Parathyroid adenoma (tissue), 2 donors: Measurements from ENCODE around the gene SHC3.

Experiments used
- H2AFZ ChIP-seq: fragments of 300-600 bp; sonication (generic); one replicate; pipeline ENCODE4 v1.7.0; 2017; ENCODE audit warnings: antibody characterized with exemption, mild to moderate bottlenecking
- H3K27ac ChIP-seq: fragments of 300-600 bp; sonication (generic); one replicate; pipeline ENCODE4 v1.7.0; 2017
- H3K27me3 ChIP-seq: fragments of 300-600 bp; sonication (generic); one replicate; pipeline ENCODE4 v1.7.0; 2017; ENCODE audit warnings: low read length; ENCODE audit not compliant: control insufficient read depth, insufficient read depth
- H3K36me3 ChIP-seq: fragments of 300-600 bp; sonication (generic); one replicate; pipeline ENCODE4 v1.7.0; 2017; ENCODE audit warnings: low read length; ENCODE audit not compliant: control insufficient read depth, insufficient read depth
- H3K4me1 ChIP-seq: fragments of 300-600 bp; sonication (generic); one replicate; pipeline ENCODE4 v1.7.0; 2017; ENCODE audit warnings: control low read depth
- H3K4me2 ChIP-seq: fragments of 300-600 bp; sonication (generic); one replicate; pipeline ENCODE4 v1.7.0; 2017; ENCODE audit warnings: low read length
- H3K4me3 ChIP-seq: fragments of 300-600 bp; sonication (generic); one replicate; pipeline ENCODE4 v1.7.0; 2017; ENCODE audit warnings: low read depth, low read length
- H3K79me2 ChIP-seq: fragments of 300-600 bp; sonication (generic); one replicate; pipeline ENCODE4 v1.7.0; 2017; ENCODE audit warnings: control low read depth
- H3K9ac ChIP-seq: fragments of 300-600 bp; sonication (generic); one replicate; pipeline ENCODE4 v1.7.0; 2017; ENCODE audit warnings: mild to moderate bottlenecking
- H3K9me3 ChIP-seq: fragments of 300-600 bp; sonication (generic); one replicate; pipeline ENCODE4 v1.7.0; 2017; ENCODE audit warnings: low read length; ENCODE audit not compliant: control insufficient read depth
- CTCF ChIP-seq: fragments of 300-600 bp; sonication (generic); IDR thresholded peaks from one replicate; pipeline ENCODE4 v1.7.0; 2017; ENCODE audit warnings: antibody characterized with exemption, mild to moderate bottlenecking
- donor health status: primary hyperparathyroidism.

SHC3 gene

GRCh38 chr9:89223396-89223977, 44.9 kb upstream of the SHC3 start:
- H3K36me3 ChIP-seq, result no peaks in the 10 kb centered on the region
- no peak overlapping the region for H3K9ac ChIP-seq
- no peaks in the 10 kb centered on the region for H3K4me1 ChIP-seq
- H2AFZ ChIP-seq, result no peak overlapping the region
- no peaks in the 10 kb centered on the region for H3K79me2 ChIP-seq
- H3K27me3 ChIP-seq, result no peaks in the 10 kb centered on the region
- H3K4me2 ChIP-seq, result no peak overlapping the region
- H3K27ac ChIP-seq, result no peak overlapping the region
- no peaks in the 10 kb centered on the region for H3K9me3 ChIP-seq
- no peak overlapping the region for H3K4me3 ChIP-seq
- TF ChIP-seq CTCF, result no peak

GRCh38 chr9:89219637-89220036, 41.0 kb upstream of the SHC3 start:
- no peak overlapping the region for H2AFZ ChIP-seq

GRCh38 chr9:89218040-89218928, 39.7 kb upstream of the SHC3 start:
- Histone ChIP-seq H3K9me3 (no peaks in the 10 kb centered on the region), H3K27ac (no peak overlapping the region), H3K4me2 (no peak overlapping the region), H3K4me3 (no peak overlapping the region), H2AFZ (no peak overlapping the region), H3K9ac (no peak overlapping the region), H3K79me2 (no peaks in the 10 kb centered on the region), H3K4me1 (no peaks in the 10 kb centered on the region), H3K36me3 (no peaks in the 10 kb centered on the region), H3K27me3 (no peaks in the 10 kb centered on the region)
- no peak for TF ChIP-seq CTCF

More at GRCh38 chr9:89219637-89220036, 41.0 kb upstream of the SHC3 start:
- Histone ChIP-seq H3K9ac (no peak overlapping the region), H3K79me2 (no peaks in the 10 kb centered on the region), H3K4me3 (no peak overlapping the region), H3K9me3 (no peaks in the 10 kb centered on the region), H3K36me3 (no peaks in the 10 kb centered on the region), H3K4me2 (no peak overlapping the region), H3K4me1 (no peaks in the 10 kb centered on the region), H3K27ac (no peak overlapping the region), H3K27me3 (no peaks in the 10 kb centered on the region)
- TF ChIP-seq CTCF, result no peak

- TF ChIP-seq CTCF, result no peak
- no peaks in the 10 kb centered on the region for H3K27me3 ChIP-seq
- no peak overlapping the region for H3K4me3 ChIP-seq
- H2AFZ ChIP-seq, result no peak overlapping the region
- H3K27ac ChIP-seq, result no peak overlapping the region
- no peaks in the 10 kb centered on the region for H3K79me2 ChIP-seq
- H3K4me1 ChIP-seq, result no peaks in the 10 kb centered on the region
- no peak overlapping the region for H3K4me2 ChIP-seq
- H3K9ac ChIP-seq, result no peak overlapping the region
- H3K36me3 ChIP-seq, result no peaks in the 10 kb centered on the region
- H3K9me3 ChIP-seq, result no peaks in the 10 kb centered on the region
Measured at GRCh38 chr9:89215342-89215741, 36.7 kb upstream of the SHC3 start.
